ENCODE data around the gene SIGLEC10.

Gene SIGLEC10

DNA sequence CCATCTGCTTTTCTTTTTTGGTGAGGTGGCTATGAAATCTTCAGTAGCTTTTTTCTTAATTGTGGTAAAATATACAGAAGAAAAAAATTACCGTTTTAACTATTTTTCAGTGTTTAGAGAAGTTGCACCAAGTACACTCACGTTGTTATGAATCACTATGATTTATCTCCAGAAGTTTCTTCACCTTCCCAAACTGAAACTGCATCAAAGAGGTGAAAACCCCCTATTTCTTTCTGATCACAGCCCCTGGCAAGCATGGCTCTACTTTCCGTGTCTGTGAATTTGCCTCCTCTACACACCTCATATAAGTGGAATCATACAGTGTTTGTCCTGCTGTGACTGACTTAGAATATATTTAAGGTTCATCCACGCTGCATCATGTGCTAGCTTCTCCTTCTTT is 15.6 kb upstream of the SIGLEC10 start:
- Histone ChIP-seq H3K4me1 (ENCODE audit: control insufficient read depth, low read depth, low read length) (no peaks in the 10 kb centered on the region), H4K5ac (ENCODE audit: low read length) (no peak overlapping the region), H3K56ac (ENCODE audit: low read length) (no peak overlapping the region), H3K79me1 (ENCODE audit: low read length) (no peaks in the 10 kb centered on the region), H3K23ac (ENCODE audit: low read length) (no peak overlapping the region), H3K18ac (ENCODE audit: low read length) (no peak overlapping the region), H2BK15ac (replicated peaks; ENCODE audit: low read depth) (no peak overlapping the region), H3K4me3 (ENCODE audit: low read length) (no peak overlapping the region), H3K9ac (ENCODE audit: low read length) (no peak overlapping the region), H3K36me3 (ENCODE audit: control insufficient read depth, insufficient read depth, low read length) (no peaks in the 10 kb centered on the region), H4K8ac (ENCODE audit: low read depth, low read length) (no peak overlapping the region), H3K79me2 (ENCODE audit: control insufficient read depth, insufficient read depth, low read length) (no peaks in the 10 kb centered on the region), H2BK5ac (ENCODE audit: low read length) (no peak overlapping the region), H2BK120ac (ENCODE audit: low read depth, low read length) (no peak overlapping the region), H3K27ac (ENCODE audit: low read depth, low read length) (no peak overlapping the region), H3K27me3 (ENCODE audit: insufficient read depth, low read length, poor library complexity) (no peaks in the 10 kb centered on the region), H2AK5ac (ENCODE audit: low read length) (no peak overlapping the region), H3K4ac (ENCODE audit: low read depth, low read length) (no peak overlapping the region), H3K4me2 (ENCODE audit: low read length) (no peak overlapping the region)
- no peak for DNase-seq
- WGBS (ENCODE audit: extremely low coverage, insufficient coverage, low lambda C conversion rate): no CpG with 5 or more reads among the region's 4 CpGs

DNA sequence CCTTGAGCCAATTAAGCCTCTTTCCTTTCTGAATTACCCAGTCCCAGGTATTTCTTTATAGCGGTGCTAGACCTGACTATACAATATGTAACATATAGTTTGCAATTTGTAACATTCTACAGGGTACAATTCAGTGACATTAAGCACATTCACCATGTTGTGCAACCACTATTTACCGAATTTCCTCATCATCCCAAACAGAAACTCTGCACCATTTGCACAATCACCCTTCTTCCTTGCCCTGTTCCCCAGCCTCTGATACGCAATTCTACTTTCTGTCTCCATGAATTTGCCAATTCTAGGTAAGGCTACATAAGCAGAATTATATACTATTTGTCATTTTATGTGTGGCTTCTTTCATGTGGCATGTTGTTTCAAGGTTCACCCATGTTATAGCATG is 13.7 kb upstream of the SIGLEC10 start:
- Histone ChIP-seq H2AK5ac (ENCODE audit: low read length) (no peak overlapping the region), H4K8ac (ENCODE audit: low read depth, low read length) (no peak overlapping the region), H3K36me3 (ENCODE audit: control insufficient read depth, insufficient read depth, low read length) (no peaks in the 10 kb centered on the region), H3K27me3 (ENCODE audit: insufficient read depth, low read length, poor library complexity) (no peaks in the 10 kb centered on the region), H3K27ac (ENCODE audit: low read depth, low read length) (no peak overlapping the region), H3K4me2 (ENCODE audit: low read length) (no peak overlapping the region), H2BK120ac (ENCODE audit: low read depth, low read length) (no peak overlapping the region), H3K79me2 (ENCODE audit: control insufficient read depth, insufficient read depth, low read length) (no peaks in the 10 kb centered on the region), H3K18ac (ENCODE audit: low read length) (no peak overlapping the region), H4K5ac (ENCODE audit: low read length) (no peak overlapping the region), H3K79me1 (ENCODE audit: low read length) (no peaks in the 10 kb centered on the region), H3K4me1 (ENCODE audit: control insufficient read depth, low read depth, low read length) (no peaks in the 10 kb centered on the region), H2BK15ac (replicated peaks; ENCODE audit: low read depth) (no peak overlapping the region), H2BK5ac (ENCODE audit: low read length) (no peak overlapping the region), H3K4ac (ENCODE audit: low read depth, low read length) (no peak overlapping the region), H3K9ac (ENCODE audit: low read length) (no peak overlapping the region), H3K56ac (ENCODE audit: low read length) (no peak overlapping the region), H3K23ac (ENCODE audit: low read length) (no peak overlapping the region), H3K4me3 (ENCODE audit: low read length) (no peak overlapping the region)
- no CpG with 5 or more reads among the region's 3 CpGs for WGBS (ENCODE audit: extremely low coverage, insufficient coverage, low lambda C conversion rate)
- DNase-seq: no peak

DNA sequence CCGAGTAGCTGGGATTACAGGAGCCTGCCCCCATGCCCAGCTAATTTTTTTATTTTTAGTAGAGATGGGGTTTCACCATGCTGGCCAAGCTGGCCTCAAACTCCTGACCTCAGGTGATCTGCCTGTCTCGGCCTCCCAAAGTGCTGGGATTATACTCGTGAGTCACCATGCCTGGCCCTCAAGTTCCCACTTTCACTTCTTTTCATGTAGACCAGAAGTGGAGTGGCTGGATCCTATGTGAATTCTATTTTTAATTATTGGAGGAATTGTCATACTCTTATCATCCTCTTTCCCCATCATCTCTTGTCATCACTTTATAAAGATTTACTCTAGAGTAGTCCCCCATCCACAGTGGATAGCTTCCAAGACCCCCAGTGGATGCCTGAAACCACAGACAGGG is 12.8 kb upstream of the SIGLEC10 start:
- no peak overlapping the region for H2BK120ac ChIP-seq (ENCODE audit: low read depth, low read length)
- no peaks in the 10 kb centered on the region for H3K36me3 ChIP-seq (ENCODE audit: control insufficient read depth, insufficient read depth, low read length)
- no peak overlapping the region for H3K4ac ChIP-seq (ENCODE audit: low read depth, low read length)
- H3K23ac ChIP-seq (ENCODE audit: low read length): no peak overlapping the region
- H2BK5ac ChIP-seq (ENCODE audit: low read length): no peak overlapping the region
- DNase-seq: no peak
- no peaks in the 10 kb centered on the region for H3K27me3 ChIP-seq (ENCODE audit: insufficient read depth, low read length, poor library complexity)
- no peak overlapping the region for H2AK5ac ChIP-seq (ENCODE audit: low read length)
- no peaks in the 10 kb centered on the region for H3K4me1 ChIP-seq (ENCODE audit: control insufficient read depth, low read depth, low read length)
- no peak overlapping the region for H3K4me2 ChIP-seq (ENCODE audit: low read length)
- H3K56ac ChIP-seq (ENCODE audit: low read length): no peak overlapping the region
- H3K18ac ChIP-seq (ENCODE audit: low read length): no peak overlapping the region
- H3K79me1 ChIP-seq (ENCODE audit: low read length): no peaks in the 10 kb centered on the region
- no peaks in the 10 kb centered on the region for H3K79me2 ChIP-seq (ENCODE audit: control insufficient read depth, insufficient read depth, low read length)
- WGBS (ENCODE audit: extremely low coverage, insufficient coverage, low lambda C conversion rate): no CpG with 5 or more reads among the region's 3 CpGs
- H4K8ac ChIP-seq (ENCODE audit: low read depth, low read length): no peak overlapping the region
- no peak overlapping the region for H2BK15ac ChIP-seq (replicated peaks; ENCODE audit: low read depth)
- no peak overlapping the region for H3K4me3 ChIP-seq (ENCODE audit: low read length)
- H4K5ac ChIP-seq (ENCODE audit: low read length): no peak overlapping the region
- H3K27ac ChIP-seq (ENCODE audit: low read depth, low read length): no peak overlapping the region
- no peak overlapping the region for H3K9ac ChIP-seq (ENCODE audit: low read length)

DNA sequence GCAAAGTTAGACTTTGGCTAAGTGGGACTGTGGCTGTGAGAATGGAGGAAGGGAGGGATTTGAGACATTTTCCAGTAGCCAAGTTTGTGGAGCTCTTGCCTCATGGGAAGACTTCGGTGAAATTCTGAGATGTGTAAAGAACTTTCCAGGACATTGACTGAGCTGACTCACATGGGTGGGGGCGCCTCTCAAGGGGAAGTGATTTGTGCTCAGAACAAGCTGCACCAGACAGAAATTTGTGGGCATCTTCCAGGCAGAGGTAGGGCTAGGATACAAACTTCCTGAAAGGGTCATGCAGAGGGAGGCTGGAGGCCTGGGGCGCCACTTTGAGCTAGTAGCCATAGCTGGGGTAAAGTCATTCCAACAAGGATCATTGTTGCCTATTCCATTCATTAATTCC is 9.8 kb upstream of the SIGLEC10 start:
- Histone ChIP-seq H3K79me1 (ENCODE audit: low read length) (no peaks in the 10 kb centered on the region), H2BK120ac (ENCODE audit: low read depth, low read length) (no peak overlapping the region), H3K79me2 (ENCODE audit: control insufficient read depth, insufficient read depth, low read length) (no peaks in the 10 kb centered on the region), H3K27me3 (ENCODE audit: insufficient read depth, low read length, poor library complexity) (no peaks in the 10 kb centered on the region), H3K18ac (ENCODE audit: low read length) (no peak overlapping the region), H4K8ac (ENCODE audit: low read depth, low read length) (no peak overlapping the region), H3K4me1 (ENCODE audit: control insufficient read depth, low read depth, low read length) (no peaks in the 10 kb centered on the region), H3K36me3 (ENCODE audit: control insufficient read depth, insufficient read depth, low read length) (no peaks in the 10 kb centered on the region), H3K4me2 (ENCODE audit: low read length) (no peak overlapping the region), H3K9ac (ENCODE audit: low read length) (no peak overlapping the region), H2BK5ac (ENCODE audit: low read length) (no peak overlapping the region), H4K5ac (ENCODE audit: low read length) (no peak overlapping the region), H3K23ac (ENCODE audit: low read length) (no peak overlapping the region), H3K56ac (ENCODE audit: low read length) (no peak overlapping the region), H3K4me3 (ENCODE audit: low read length) (no peak overlapping the region), H3K4ac (ENCODE audit: low read depth, low read length) (no peak overlapping the region), H2AK5ac (ENCODE audit: low read length) (no peak overlapping the region), H2BK15ac (replicated peaks; ENCODE audit: low read depth) (no peak overlapping the region), H3K27ac (ENCODE audit: low read depth, low read length) (no peak overlapping the region)
- no peak for DNase-seq
- no CpG with 5 or more reads among the region's 3 CpGs for WGBS (ENCODE audit: extremely low coverage, insufficient coverage, low lambda C conversion rate)

DNA sequence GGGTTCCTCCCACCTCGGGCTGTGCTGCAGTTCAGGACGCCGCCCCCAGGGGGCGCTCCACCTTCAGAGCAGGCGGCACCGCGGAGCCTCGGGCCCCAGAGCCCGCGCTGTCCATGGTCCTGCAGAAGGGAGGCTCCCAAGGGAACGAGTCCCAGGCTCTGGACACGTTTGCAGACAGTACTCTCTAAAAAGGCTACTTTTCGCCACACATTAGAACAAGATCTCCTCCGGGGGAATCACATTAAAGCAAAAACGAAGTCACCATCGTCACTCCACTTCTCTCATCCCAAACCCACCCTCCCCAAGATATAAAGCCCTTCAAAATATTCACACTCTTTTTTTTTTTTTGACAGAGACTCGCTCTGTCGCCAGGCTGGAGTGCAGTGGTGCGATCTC is 4.6 kb upstream of the SIGLEC10 start:
- H3K18ac ChIP-seq (ENCODE audit: low read length): no peak overlapping the region
- H4K5ac ChIP-seq (ENCODE audit: low read length): no peak overlapping the region
- H3K56ac ChIP-seq (ENCODE audit: low read length): no peak overlapping the region
- peak; percentile 85 for DNase-seq
- H3K79me1 ChIP-seq (ENCODE audit: low read length): no peaks in the 10 kb centered on the region
- no peaks in the 10 kb centered on the region for H3K4me1 ChIP-seq (ENCODE audit: control insufficient read depth, low read depth, low read length)
- H3K79me2 ChIP-seq (ENCODE audit: control insufficient read depth, insufficient read depth, low read length): no peaks in the 10 kb centered on the region
- no CpG with 5 or more reads among the region's 19 CpGs for WGBS (ENCODE audit: extremely low coverage, insufficient coverage, low lambda C conversion rate)
- H2AK5ac ChIP-seq (ENCODE audit: low read length): no peak overlapping the region
- no peak overlapping the region for H3K4me3 ChIP-seq (ENCODE audit: low read length)
- H2BK5ac ChIP-seq (ENCODE audit: low read length): no peak overlapping the region
- H2BK15ac ChIP-seq (replicated peaks; ENCODE audit: low read depth): no peak overlapping the region
- H3K9ac ChIP-seq (ENCODE audit: low read length): no peak overlapping the region
- no peaks in the 10 kb centered on the region for H3K36me3 ChIP-seq (ENCODE audit: control insufficient read depth, insufficient read depth, low read length)
- H3K4me2 ChIP-seq (ENCODE audit: low read length): no peak overlapping the region
- no peak overlapping the region for H2BK120ac ChIP-seq (ENCODE audit: low read depth, low read length)
- no peak overlapping the region for H3K27ac ChIP-seq (ENCODE audit: low read depth, low read length)
- no peaks in the 10 kb centered on the region for H3K27me3 ChIP-seq (ENCODE audit: insufficient read depth, low read length, poor library complexity)
- H4K8ac ChIP-seq (ENCODE audit: low read depth, low read length): no peak overlapping the region
- H3K4ac ChIP-seq (ENCODE audit: low read depth, low read length): no peak overlapping the region
- no peak overlapping the region for H3K23ac ChIP-seq (ENCODE audit: low read length)

GRCh38 chr19:51421229-51422052 is 4.0 kb upstream of the SIGLEC10 start:
- Histone ChIP-seq H2BK15ac (replicated peaks; ENCODE audit: low read depth) (no peak overlapping the region), H4K8ac (ENCODE audit: low read depth, low read length) (no peak overlapping the region), H3K79me1 (ENCODE audit: low read length) (no peaks in the 10 kb centered on the region), H3K4me1 (ENCODE audit: control insufficient read depth, low read depth, low read length) (no peaks in the 10 kb centered on the region), H3K23ac (ENCODE audit: low read length) (no peak overlapping the region), H3K27me3 (ENCODE audit: insufficient read depth, low read length, poor library complexity) (no peaks in the 10 kb centered on the region), H3K4me3 (ENCODE audit: low read length) (no peak overlapping the region), H3K9ac (ENCODE audit: low read length) (no peak overlapping the region), H2BK5ac (ENCODE audit: low read length) (no peak overlapping the region), H3K4ac (ENCODE audit: low read depth, low read length) (no peak overlapping the region), H3K18ac (ENCODE audit: low read length) (no peak overlapping the region), H4K5ac (ENCODE audit: low read length) (no peak overlapping the region), H3K79me2 (ENCODE audit: control insufficient read depth, insufficient read depth, low read length) (no peaks in the 10 kb centered on the region), H3K36me3 (ENCODE audit: control insufficient read depth, insufficient read depth, low read length) (no peaks in the 10 kb centered on the region), H3K4me2 (ENCODE audit: low read length) (no peak overlapping the region), H2BK120ac (ENCODE audit: low read depth, low read length) (no peak overlapping the region), H3K56ac (ENCODE audit: low read length) (no peak overlapping the region), H2AK5ac (ENCODE audit: low read length) (no peak overlapping the region), H3K27ac (ENCODE audit: low read depth, low read length) (no peak overlapping the region)
- peak; percentile 1 for DNase-seq
- no CpG with 5 or more reads among the region's 39 CpGs for WGBS (ENCODE audit: extremely low coverage, insufficient coverage, low lambda C conversion rate)
